GM12865 (cell line): Measurements from ENCODE around the gene SP5.

Source experiments
- DNase-seq: peaks from one replicate; pipeline ENCODE4 v3.0.0; 2010; ENCODE audit warnings: low read depth
- H3K4me3 ChIP-seq: 2 replicates; pipeline ENCODE4 v1.5.1; 2011; ENCODE audit warnings: mild to moderate bottlenecking, low read depth, low read length, control low read depth
- TF ChIP-seq, protein P1 (sequence below): IDR thresholded peaks from 2 replicates; pipeline ENCODE4 v1.5.1; 2011; ENCODE audit warnings: low read length, control low read depth, low read depth, inconsistent platforms; ENCODE audit not compliant: insufficient read depth; ENCODE audit errors: missing control alignments

Gene SP5

DNA sequence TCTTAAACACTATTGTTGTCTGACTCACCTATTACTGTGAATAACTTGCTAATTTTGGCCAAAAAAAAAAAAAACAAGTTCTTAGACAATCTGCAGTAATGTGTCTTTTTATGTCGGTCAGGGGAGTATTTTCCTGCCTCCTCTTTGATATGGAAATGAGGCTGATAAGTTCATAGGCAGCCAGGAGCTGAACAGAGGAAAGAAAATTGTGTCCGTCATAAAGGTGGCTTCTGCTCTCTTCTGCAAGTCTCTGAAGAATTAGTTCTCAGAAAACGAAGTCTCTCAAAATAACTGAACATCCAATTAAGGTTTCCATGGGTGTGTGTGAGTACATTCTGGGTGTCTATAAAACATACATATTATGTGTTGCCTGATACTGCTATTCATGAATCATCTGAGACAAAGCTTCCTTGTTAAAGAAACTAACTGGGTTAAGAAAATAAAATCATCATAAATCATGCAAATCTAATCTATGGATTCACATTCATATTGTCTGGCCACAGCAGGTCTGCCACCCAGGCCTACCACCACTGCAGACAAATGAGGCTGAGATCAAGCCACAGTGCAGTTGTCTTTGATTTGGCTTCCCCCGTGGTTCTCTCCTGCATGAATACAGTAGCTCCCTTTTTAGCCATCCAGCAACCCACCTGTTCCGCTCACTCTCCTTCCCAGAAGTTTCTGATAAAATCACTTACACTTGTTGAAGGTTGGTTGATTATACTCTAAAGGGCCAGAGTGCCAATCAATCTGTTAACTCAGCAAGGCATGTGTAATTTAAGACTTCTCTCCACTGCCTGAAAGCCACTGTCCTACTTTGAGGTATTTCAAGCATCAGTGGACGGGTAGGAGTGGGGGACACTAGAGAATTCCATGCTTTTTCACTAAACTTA is 19.4 kb upstream of the SP5 start:
- no peak overlapping the region for H3K4me3 ChIP-seq
- no peak for DNase-seq
- TF ChIP-seq, protein P1, sequence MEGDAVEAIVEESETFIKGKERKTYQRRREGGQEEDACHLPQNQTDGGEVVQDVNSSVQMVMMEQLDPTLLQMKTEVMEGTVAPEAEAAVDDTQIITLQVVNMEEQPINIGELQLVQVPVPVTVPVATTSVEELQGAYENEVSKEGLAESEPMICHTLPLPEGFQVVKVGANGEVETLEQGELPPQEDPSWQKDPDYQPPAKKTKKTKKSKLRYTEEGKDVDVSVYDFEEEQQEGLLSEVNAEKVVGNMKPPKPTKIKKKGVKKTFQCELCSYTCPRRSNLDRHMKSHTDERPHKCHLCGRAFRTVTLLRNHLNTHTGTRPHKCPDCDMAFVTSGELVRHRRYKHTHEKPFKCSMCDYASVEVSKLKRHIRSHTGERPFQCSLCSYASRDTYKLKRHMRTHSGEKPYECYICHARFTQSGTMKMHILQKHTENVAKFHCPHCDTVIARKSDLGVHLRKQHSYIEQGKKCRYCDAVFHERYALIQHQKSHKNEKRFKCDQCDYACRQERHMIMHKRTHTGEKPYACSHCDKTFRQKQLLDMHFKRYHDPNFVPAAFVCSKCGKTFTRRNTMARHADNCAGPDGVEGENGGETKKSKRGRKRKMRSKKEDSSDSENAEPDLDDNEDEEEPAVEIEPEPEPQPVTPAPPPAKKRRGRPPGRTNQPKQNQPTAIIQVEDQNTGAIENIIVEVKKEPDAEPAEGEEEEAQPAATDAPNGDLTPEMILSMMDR, result no peak

DNA sequence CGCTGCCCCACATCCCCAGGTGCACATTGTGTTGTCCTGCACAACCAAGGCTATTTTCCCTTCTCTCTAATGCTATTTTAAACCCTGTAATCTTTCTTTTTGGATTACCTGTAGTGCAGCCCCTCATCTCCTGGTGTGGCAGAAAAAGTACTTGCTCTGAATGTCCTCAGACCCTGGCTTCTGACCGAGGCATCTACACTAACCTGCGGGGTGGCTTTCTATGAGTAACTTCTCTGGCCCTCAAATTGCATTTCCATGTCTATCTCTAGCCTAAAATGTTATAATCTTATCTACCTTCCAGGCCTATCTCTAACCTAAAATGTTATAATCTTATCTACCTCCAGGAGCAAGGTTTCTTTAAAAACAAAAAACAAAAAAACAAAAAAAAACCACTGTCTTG is 18.2 kb upstream of the SP5 start:
- TF ChIP-seq, protein P1, result no peak
- no peak overlapping the region for H3K4me3 ChIP-seq
- DNase-seq, result no peak

DNA sequence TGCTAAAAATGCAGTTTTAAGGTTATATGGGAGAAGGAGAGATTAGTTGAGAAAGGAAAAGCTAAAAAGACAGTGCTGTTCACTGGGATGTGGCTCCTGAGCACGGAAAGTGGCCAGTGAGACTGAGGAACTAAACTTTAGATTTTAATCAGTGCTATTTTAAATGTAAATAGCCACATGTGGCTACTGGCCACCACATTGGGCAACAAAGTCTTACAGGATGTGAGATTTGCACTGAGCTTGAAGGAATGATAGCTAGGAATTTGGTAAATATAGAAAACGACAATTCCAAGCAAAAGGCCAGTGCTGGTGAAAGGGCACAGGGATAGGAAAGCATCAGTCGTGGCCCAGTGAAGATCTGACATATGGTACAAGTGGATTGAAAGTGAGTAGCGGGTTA is 14.1 kb upstream of the SP5 start:
- no peak overlapping the region for H3K4me3 ChIP-seq
- TF ChIP-seq, protein P1, result no peak
- DNase-seq, result no peak

DNA sequence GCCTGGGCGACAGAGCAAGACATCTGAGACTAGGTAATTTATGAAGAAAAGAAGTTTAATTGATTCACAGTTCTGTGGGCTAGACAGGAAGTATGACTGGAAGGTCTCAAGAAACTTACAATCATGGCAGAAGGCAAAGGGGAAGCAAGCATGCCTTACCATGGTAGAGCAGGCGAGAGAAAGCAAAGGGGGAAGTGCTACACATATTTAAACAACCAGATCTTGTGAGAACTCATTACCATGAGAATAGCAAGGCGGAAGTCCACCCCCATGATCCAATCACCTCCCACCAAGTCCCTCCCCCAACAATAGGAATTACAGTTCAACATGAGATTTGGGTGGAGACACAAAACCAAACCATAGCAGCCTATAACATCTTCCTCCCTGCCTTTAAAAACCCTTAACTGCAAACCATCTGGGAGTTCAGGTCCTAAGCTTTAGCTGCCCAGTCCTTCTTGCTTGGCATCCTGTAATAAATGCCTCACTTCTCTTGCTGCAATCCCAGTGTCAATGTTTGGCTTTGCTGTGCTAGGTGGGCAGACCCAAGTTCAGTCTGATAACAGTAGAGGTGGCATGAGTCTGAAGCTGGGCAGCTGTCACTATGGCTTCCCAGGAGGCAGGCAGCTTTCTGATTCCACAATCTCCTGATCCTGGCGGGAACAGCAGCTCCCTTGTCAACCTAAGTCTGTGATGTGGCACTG is 11.2 kb upstream of the SP5 start:
- TF ChIP-seq, protein P1, result no peak
- DNase-seq, result no peak
- H3K4me3 ChIP-seq, result no peak overlapping the region

DNA sequence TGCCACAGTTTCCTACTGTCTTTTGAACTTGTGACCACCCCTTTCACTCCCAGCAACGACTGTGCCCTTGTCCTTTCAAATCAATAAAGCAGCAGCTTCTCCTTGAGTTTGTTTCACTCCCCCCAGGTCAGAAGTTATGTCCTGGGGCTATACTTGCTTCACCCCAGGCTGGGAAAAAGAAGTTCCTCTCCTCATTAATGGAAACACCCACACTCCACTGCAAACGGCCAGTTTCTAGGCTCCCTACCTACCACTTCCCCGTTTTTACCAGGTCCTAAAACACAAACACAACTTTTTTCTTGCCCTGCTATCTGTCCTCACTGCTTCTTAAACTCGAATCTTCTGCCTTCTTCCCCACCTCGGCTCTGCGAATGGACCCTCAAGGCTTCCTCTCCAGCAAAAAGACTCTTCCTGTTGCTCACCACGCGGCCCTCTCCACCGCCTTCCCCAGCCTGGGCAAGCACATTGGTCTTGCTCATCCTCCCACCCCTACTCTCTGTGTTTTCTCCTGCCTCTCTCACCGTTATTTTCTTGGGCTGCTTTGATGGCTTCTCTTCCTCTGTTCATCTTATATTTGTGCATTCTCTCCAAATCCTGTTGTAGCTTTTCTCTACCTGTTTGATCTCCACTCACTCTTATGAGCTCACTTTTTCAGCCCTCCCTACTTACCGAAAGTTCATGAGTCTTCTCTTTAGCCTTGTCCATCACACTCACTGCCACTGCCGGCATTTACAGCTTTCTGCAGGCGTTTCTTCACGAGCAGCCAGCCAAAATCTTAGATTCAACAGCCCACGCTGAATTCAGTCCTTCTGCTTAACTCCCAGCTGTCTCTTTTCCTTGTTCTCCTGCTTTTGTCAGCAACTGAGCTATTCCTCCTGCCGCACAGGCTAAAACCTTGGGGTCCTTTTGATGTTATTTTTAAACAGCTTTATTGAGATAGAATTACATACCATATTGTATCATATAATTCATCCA is 7.0 kb upstream of the SP5 start:
- TF ChIP-seq, protein P1, result no peak
- DNase-seq, result no peak
- H3K4me3 ChIP-seq, result no peak overlapping the region

DNA sequence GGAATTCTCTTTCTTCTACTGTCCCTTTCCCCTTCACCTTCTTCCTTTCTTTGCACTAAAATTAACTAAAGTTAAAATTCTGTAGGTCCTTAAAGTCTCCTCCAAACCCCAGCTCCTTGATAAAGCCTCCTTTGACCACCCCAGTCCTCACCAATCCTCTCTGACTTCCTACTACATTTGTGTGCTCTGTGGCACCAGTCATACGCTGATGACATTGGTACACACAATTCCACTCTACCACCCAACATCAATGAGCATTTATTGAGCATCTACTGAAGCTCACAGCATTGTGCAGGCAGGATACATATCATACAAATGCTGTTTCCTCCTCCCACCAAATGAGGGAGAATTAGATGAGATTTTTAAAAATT is 4.5 kb upstream of the SP5 start:
- no peak for DNase-seq
- TF ChIP-seq, protein P1, result no peak
- H3K4me3 ChIP-seq, result no peak overlapping the region
